ENCODE results near the gene MARCHF11.

- TF ChIP-seq, protein P1, sequence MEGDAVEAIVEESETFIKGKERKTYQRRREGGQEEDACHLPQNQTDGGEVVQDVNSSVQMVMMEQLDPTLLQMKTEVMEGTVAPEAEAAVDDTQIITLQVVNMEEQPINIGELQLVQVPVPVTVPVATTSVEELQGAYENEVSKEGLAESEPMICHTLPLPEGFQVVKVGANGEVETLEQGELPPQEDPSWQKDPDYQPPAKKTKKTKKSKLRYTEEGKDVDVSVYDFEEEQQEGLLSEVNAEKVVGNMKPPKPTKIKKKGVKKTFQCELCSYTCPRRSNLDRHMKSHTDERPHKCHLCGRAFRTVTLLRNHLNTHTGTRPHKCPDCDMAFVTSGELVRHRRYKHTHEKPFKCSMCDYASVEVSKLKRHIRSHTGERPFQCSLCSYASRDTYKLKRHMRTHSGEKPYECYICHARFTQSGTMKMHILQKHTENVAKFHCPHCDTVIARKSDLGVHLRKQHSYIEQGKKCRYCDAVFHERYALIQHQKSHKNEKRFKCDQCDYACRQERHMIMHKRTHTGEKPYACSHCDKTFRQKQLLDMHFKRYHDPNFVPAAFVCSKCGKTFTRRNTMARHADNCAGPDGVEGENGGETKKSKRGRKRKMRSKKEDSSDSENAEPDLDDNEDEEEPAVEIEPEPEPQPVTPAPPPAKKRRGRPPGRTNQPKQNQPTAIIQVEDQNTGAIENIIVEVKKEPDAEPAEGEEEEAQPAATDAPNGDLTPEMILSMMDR (IDR thresholded peaks at IDR 0.05) = no peak
- TF ChIP-seq POLR2A (IDR thresholded peaks at IDR 0.05) = no peak
Observed at GRCh38 chr5:16065831-16066230, 113.8 kb downstream of the MARCHF11 start.
